ENCODE data around the gene NDRG3.

- TF ChIP-seq POLR2A (IDR thresholded peaks at IDR 0.05) (no peak), POLR2AphosphoS5 (IDR thresholded peaks at IDR 0.05) (no peak)
- TF ChIP-seq, protein P1, sequence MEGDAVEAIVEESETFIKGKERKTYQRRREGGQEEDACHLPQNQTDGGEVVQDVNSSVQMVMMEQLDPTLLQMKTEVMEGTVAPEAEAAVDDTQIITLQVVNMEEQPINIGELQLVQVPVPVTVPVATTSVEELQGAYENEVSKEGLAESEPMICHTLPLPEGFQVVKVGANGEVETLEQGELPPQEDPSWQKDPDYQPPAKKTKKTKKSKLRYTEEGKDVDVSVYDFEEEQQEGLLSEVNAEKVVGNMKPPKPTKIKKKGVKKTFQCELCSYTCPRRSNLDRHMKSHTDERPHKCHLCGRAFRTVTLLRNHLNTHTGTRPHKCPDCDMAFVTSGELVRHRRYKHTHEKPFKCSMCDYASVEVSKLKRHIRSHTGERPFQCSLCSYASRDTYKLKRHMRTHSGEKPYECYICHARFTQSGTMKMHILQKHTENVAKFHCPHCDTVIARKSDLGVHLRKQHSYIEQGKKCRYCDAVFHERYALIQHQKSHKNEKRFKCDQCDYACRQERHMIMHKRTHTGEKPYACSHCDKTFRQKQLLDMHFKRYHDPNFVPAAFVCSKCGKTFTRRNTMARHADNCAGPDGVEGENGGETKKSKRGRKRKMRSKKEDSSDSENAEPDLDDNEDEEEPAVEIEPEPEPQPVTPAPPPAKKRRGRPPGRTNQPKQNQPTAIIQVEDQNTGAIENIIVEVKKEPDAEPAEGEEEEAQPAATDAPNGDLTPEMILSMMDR (IDR thresholded peaks at IDR 0.05): no peak
These were observed 100.5 kb downstream of the NDRG3 start for GRCh38 chr20:36645353-36645752.
